ENCODE results near the gene SPAM1.

DNA sequence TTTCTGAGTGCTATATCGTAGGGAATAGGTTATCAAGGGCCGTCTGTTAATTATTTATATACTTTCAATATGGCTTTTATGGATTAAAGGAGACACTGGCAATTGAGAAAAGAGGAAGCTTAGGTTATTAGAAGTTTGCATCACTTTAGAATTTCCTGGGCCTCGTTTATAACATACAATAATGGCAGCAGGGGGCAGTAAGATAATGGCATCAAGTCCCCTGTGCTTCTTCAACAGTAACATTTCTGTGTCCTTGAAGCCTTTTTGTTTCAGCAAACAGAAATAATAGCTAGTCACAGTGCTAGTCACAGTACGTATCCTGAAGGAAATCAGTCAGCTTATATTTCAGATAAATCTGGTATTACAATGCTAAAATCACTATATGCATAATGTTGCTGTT, 41.9 kb downstream of the SPAM1 start:
- no peak for TF ChIP-seq POLR2AphosphoS5 (IDR thresholded peaks at IDR 0.05)
- TF ChIP-seq, protein P1, sequence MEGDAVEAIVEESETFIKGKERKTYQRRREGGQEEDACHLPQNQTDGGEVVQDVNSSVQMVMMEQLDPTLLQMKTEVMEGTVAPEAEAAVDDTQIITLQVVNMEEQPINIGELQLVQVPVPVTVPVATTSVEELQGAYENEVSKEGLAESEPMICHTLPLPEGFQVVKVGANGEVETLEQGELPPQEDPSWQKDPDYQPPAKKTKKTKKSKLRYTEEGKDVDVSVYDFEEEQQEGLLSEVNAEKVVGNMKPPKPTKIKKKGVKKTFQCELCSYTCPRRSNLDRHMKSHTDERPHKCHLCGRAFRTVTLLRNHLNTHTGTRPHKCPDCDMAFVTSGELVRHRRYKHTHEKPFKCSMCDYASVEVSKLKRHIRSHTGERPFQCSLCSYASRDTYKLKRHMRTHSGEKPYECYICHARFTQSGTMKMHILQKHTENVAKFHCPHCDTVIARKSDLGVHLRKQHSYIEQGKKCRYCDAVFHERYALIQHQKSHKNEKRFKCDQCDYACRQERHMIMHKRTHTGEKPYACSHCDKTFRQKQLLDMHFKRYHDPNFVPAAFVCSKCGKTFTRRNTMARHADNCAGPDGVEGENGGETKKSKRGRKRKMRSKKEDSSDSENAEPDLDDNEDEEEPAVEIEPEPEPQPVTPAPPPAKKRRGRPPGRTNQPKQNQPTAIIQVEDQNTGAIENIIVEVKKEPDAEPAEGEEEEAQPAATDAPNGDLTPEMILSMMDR (IDR thresholded peaks at IDR 0.05 in 8 of 11, conservative IDR thresholded peaks at IDR 0.05 in 3 of 11) = no peak
- no peak for TF ChIP-seq POLR2A (IDR thresholded peaks at IDR 0.05)
